OCI-LY7 (cell line): ENCODE measurements around the gene LGI4.

Source experiments
- CTCF ChIP-seq: fragments of 200-600 bp; sonication (generic); conservative IDR thresholded peaks from 2 replicates; pipeline ENCODE4 v1.5.1; 2014; ENCODE audit warnings: mild to moderate bottlenecking, antibody characterized with exemption, low read length, moderate library complexity, mixed read lengths
- EZH2phosphoT487 ChIP-seq: fragments of 200-600 bp; sonication (generic); IDR thresholded peaks from 2 replicates; pipeline ENCODE4 v1.6.1; 2018; ENCODE audit warnings: low read depth, borderline replicate concordance, mild to moderate bottlenecking, mixed run types, antibody characterized with exemption, low read length, moderate library complexity, mixed read lengths

GRCh38 chr19:35169221-35169995, 34.5 kb upstream of the LGI4 start:
- TF ChIP-seq CTCF, result no peak
- no peak for TF ChIP-seq EZH2phosphoT487
